ENCODE results near the gene RS1.

DNA sequence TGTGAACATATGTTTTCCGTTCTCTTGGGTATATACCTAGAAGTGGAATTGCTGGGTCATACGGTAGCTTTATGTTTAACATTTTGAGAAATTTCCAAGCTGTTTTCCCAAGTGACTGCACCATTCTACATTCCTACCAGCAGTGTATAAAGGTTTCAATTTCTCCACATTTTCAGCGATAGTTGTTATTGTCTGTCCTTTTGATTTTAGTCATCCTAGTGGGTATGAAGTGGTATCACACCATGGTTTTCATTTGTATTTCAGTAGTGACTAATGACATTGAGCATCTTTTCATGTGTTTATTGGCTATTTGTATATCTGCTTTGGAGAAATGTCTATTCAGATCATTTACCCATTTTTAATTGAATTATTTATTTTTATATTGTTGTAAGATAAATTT is 37.9 kb upstream of the RS1 start:
- TF ChIP-seq, protein P1, sequence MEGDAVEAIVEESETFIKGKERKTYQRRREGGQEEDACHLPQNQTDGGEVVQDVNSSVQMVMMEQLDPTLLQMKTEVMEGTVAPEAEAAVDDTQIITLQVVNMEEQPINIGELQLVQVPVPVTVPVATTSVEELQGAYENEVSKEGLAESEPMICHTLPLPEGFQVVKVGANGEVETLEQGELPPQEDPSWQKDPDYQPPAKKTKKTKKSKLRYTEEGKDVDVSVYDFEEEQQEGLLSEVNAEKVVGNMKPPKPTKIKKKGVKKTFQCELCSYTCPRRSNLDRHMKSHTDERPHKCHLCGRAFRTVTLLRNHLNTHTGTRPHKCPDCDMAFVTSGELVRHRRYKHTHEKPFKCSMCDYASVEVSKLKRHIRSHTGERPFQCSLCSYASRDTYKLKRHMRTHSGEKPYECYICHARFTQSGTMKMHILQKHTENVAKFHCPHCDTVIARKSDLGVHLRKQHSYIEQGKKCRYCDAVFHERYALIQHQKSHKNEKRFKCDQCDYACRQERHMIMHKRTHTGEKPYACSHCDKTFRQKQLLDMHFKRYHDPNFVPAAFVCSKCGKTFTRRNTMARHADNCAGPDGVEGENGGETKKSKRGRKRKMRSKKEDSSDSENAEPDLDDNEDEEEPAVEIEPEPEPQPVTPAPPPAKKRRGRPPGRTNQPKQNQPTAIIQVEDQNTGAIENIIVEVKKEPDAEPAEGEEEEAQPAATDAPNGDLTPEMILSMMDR (IDR thresholded peaks at IDR 0.05): no peak
- no peak for TF ChIP-seq POLR2A (IDR thresholded peaks at IDR 0.05)

Measured in esophagus squamous epithelium (tissue), 4 donors.